WTC11 (cell line): Measurements from ENCODE around the gene PKD2L1. TPM values are rescaled to one million over a fixed set of nuclear protein-coding genes. Genes with fewer than 3 reads are reported as not detected.

Source experiments
- ATAC-seq: fragments of 200-7000 bp; cut with Tn5 transposase; 2 replicates; pipeline ENCODE4 v1.10.0; 2021; ENCODE audit warnings: mild to moderate bottlenecking, moderate library complexity
- CTCF ChIA-PET: fragments of 300-600 bp; sonication (Branson Sonifier 250); formaldehyde crosslinking; loops from one replicate; lab custom pipeline; 2021; ENCODE audit warnings: antibody characterized with exemption; lab: Charles Lee
- POLR2A ChIA-PET: fragments of 350-600 bp; sonication (Branson Sonifier 250); formaldehyde crosslinking; loops from one replicate; lab custom pipeline; 2021; ENCODE audit warnings: antibody characterized with exemption; lab: Charles Lee
- DNase-seq: peaks from one replicate; pipeline ENCODE4 v3.0.0; 2021; ENCODE audit warnings: low spot score
- H3K27ac Mint-ChIP-seq: 2 replicates; pipeline ENCODE4 v1.8.0; 2021; ENCODE audit warnings: mixed read lengths
- H3K27me3 Mint-ChIP-seq: 2 replicates; pipeline ENCODE4 v1.8.0; 2021; ENCODE audit warnings: low read depth, mild to moderate bottlenecking, moderate library complexity, mixed read lengths
- H3K36me3 Mint-ChIP-seq: 2 replicates; pipeline ENCODE4 v1.8.0; 2021; ENCODE audit warnings: mixed read lengths
- H3K4me1 Mint-ChIP-seq: 2 replicates; pipeline ENCODE4 v1.8.0; 2022; ENCODE audit warnings: mixed read lengths
- H3K4me3 Mint-ChIP-seq: 2 replicates; pipeline ENCODE4 v1.8.0; 2021; ENCODE audit warnings: mild to moderate bottlenecking, moderate library complexity, mixed read lengths
- H3K9me3 Mint-ChIP-seq: 2 replicates; pipeline ENCODE4 v1.8.0; 2021; ENCODE audit warnings: mixed read lengths
- ELF4 ChIP-seq: sonication (generic); formaldehyde crosslinking; IDR thresholded peaks from 2 replicates; pipeline ENCODE4 v1.8.1; 2022; ENCODE audit warnings: low read depth, mild to moderate bottlenecking, moderate library complexity, missing genetic modification reagents
- ESRRA ChIP-seq: sonication (generic); formaldehyde crosslinking; IDR thresholded peaks from 2 replicates; pipeline ENCODE4 v1.8.1; 2022; ENCODE audit warnings: mild to moderate bottlenecking, missing genetic modification reagents, borderline replicate concordance
- GABPB1 ChIP-seq: sonication (generic); formaldehyde crosslinking; IDR thresholded peaks from 2 replicates; pipeline ENCODE4 v1.8.1; 2023; ENCODE audit warnings: mild to moderate bottlenecking, missing genetic modification reagents
- GRHL2 ChIP-seq: fragments of 250-450 bp; sonication (Bioruptor Pico); IDR thresholded peaks from 2 replicates; pipeline ENCODE4 v1.8.0; 2022; ENCODE audit warnings: mild to moderate bottlenecking, moderate library complexity; ENCODE audit not compliant: insufficient replicate concordance, severe bottlenecking
- GTF2I ChIP-seq: fragments of 250-450 bp; sonication (Bioruptor Pico); conservative IDR thresholded peaks from 2 replicates; pipeline ENCODE4 v1.4.0; 2021; ENCODE audit warnings: mild to moderate bottlenecking
- PRRX2 ChIP-seq: fragments of 250-450 bp; sonication (Bioruptor Pico); IDR thresholded peaks from 2 replicates; pipeline ENCODE4 v1.8.0; 2021; ENCODE audit warnings: mild to moderate bottlenecking
- TEAD1 ChIP-seq: sonication (generic); formaldehyde crosslinking; IDR thresholded peaks from 2 replicates; pipeline ENCODE4 v1.8.0; 2022; ENCODE audit warnings: mild to moderate bottlenecking, missing genetic modification reagents
- ZNF121 ChIP-seq: sonication (generic); formaldehyde crosslinking; IDR thresholded peaks from 2 replicates; pipeline ENCODE4 v1.8.0; 2023; ENCODE audit warnings: missing genetic modification reagents
- ZNF138 ChIP-seq: sonication (generic); formaldehyde crosslinking; conservative IDR thresholded peaks from 2 replicates; pipeline ENCODE4 v1.8.1; 2022; ENCODE audit warnings: mild to moderate bottlenecking, moderate library complexity, missing genetic modification reagents
- ZNF232 ChIP-seq: sonication (generic); formaldehyde crosslinking; IDR thresholded peaks from 2 replicates; pipeline ENCODE4 v1.8.0; 2022; ENCODE audit warnings: mild to moderate bottlenecking, missing genetic modification reagents
- ZNF671 ChIP-seq: fragments of 250-450 bp; sonication (Bioruptor Pico); IDR thresholded peaks from 2 replicates; pipeline ENCODE4 v1.8.0; 2021; ENCODE audit warnings: mild to moderate bottlenecking
- total RNA-seq: library from RNA; stranded (reverse); gene quantifications from 3 replicates; pipeline ENCODE4 v1.2.3, GENCODE V29; 2021
- TF ChIP-seq, protein P1 (sequence below): sonication (generic); formaldehyde crosslinking; IDR thresholded peaks from 2 replicates; pipeline ENCODE4 v1.8.1; 2023; ENCODE audit warnings: mild to moderate bottlenecking, missing genetic modification reagents
- TF ChIP-seq, protein P2 (sequence below): fragments of 250-450 bp; sonication (Bioruptor Pico); IDR thresholded peaks from 2 replicates; pipeline ENCODE4 v1.8.0; 2021; ENCODE audit warnings: mild to moderate bottlenecking
- TF ChIP-seq, protein P3 (sequence below): fragments of 250-450 bp; sonication (Bioruptor Pico); IDR thresholded peaks from 2 replicates; pipeline ENCODE4 v1.9.0; 2021; ENCODE audit warnings: mild to moderate bottlenecking, borderline replicate concordance
- TF ChIP-seq, protein P4 (sequence below): sonication (generic); formaldehyde crosslinking; conservative IDR thresholded peaks from 2 replicates; pipeline ENCODE4 v1.8.1; 2022; ENCODE audit warnings: mild to moderate bottlenecking, missing genetic modification reagents

Gene PKD2L1
- total RNA-seq, 1 experiment from 2014 or later: not detected

DNA sequence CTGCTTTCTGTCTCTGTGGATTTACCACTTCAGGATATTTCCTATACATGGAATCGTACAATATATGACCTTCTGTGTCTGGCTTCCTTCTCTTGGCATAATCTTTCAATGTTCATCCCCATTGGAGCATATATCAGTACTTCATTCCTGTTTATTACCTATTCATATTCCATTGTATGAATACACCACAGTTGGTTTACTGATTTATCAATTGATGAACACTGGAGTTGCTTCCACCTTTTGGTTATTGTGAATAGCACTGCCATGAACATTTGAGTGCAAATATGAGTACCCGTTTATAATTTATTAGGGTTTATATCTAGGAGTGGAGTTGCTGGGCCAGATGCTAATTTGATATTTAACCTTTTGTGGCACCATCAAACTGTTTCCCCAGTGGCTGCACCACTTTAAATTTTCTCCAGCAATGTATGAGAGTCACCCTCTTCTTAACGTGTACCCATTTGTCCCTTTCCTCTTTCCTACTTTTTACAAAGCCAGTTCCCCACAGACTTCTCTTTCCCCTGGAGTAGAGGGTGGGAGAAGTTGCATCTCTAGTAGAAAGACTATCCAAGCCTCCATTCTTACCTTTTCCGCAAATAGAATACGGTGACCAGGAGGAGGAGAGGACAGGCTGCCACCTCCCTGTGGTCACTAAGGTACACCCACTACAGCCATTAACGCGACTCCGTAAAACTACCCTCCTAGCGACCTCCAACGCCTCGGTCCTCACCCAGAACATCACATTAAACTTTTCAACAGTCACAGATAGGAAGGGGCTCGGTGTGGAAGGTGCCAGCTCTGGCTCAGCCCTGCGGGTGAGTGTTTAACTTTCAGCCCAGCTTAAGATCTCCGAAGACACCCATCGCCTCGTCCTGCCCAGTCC is 42.6 kb upstream of the PKD2L1 start:
- POLR2A ChIA-PET: interaction anchor here (0.5 to 3.0 kb wide), 15 partner anchors 9 to 472 kb away, joined by 3 to 104 read pairs (median 5); partner anchors contain the start of genes BLOC1S2, HIF1AN and SCD
- H3K27me3 Mint-ChIP-seq: no peaks in the 10 kb centered on the region
- no peaks in the 10 kb centered on the region for H3K36me3 Mint-ChIP-seq
- 0 out of 2 replicates have a peak, but pooled peaks have one; percentile 41 for TF ChIP-seq PRRX2 (CRISPR knock-in tag)
- TF ChIP-seq, protein P1, sequence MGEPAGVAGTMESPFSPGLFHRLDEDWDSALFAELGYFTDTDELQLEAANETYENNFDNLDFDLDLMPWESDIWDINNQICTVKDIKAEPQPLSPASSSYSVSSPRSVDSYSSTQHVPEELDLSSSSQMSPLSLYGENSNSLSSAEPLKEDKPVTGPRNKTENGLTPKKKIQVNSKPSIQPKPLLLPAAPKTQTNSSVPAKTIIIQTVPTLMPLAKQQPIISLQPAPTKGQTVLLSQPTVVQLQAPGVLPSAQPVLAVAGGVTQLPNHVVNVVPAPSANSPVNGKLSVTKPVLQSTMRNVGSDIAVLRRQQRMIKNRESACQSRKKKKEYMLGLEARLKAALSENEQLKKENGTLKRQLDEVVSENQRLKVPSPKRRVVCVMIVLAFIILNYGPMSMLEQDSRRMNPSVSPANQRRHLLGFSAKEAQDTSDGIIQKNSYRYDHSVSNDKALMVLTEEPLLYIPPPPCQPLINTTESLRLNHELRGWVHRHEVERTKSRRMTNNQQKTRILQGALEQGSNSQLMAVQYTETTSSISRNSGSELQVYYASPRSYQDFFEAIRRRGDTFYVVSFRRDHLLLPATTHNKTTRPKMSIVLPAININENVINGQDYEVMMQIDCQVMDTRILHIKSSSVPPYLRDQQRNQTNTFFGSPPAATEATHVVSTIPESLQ (CRISPR knock-in tag): no peak
- TF ChIP-seq ZNF671 (CRISPR knock-in tag): no peak
- no peak for TF ChIP-seq ZNF138 (CRISPR knock-in tag)
- TF ChIP-seq, protein P2, sequence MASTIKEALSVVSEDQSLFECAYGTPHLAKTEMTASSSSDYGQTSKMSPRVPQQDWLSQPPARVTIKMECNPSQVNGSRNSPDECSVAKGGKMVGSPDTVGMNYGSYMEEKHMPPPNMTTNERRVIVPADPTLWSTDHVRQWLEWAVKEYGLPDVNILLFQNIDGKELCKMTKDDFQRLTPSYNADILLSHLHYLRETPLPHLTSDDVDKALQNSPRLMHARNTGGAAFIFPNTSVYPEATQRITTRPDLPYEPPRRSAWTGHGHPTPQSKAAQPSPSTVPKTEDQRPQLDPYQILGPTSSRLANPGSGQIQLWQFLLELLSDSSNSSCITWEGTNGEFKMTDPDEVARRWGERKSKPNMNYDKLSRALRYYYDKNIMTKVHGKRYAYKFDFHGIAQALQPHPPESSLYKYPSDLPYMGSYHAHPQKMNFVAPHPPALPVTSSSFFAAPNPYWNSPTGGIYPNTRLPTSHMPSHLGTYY: 0 out of 2 replicates have a peak, but pooled peaks have one; percentile 41
- no peak for TF ChIP-seq GRHL2
- TF ChIP-seq GTF2I (CRISPR knock-in tag): no peak
- no peak for TF ChIP-seq ZNF232
- TF ChIP-seq, protein P3, sequence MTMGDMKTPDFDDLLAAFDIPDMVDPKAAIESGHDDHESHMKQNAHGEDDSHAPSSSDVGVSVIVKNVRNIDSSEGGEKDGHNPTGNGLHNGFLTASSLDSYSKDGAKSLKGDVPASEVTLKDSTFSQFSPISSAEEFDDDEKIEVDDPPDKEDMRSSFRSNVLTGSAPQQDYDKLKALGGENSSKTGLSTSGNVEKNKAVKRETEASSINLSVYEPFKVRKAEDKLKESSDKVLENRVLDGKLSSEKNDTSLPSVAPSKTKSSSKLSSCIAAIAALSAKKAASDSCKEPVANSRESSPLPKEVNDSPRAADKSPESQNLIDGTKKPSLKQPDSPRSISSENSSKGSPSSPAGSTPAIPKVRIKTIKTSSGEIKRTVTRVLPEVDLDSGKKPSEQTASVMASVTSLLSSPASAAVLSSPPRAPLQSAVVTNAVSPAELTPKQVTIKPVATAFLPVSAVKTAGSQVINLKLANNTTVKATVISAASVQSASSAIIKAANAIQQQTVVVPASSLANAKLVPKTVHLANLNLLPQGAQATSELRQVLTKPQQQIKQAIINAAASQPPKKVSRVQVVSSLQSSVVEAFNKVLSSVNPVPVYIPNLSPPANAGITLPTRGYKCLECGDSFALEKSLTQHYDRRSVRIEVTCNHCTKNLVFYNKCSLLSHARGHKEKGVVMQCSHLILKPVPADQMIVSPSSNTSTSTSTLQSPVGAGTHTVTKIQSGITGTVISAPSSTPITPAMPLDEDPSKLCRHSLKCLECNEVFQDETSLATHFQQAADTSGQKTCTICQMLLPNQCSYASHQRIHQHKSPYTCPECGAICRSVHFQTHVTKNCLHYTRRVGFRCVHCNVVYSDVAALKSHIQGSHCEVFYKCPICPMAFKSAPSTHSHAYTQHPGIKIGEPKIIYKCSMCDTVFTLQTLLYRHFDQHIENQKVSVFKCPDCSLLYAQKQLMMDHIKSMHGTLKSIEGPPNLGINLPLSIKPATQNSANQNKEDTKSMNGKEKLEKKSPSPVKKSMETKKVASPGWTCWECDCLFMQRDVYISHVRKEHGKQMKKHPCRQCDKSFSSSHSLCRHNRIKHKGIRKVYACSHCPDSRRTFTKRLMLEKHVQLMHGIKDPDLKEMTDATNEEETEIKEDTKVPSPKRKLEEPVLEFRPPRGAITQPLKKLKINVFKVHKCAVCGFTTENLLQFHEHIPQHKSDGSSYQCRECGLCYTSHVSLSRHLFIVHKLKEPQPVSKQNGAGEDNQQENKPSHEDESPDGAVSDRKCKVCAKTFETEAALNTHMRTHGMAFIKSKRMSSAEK (CRISPR knock-in tag): 0 out of 2 replicates have a peak, but pooled peaks have one; percentile 73
- TF ChIP-seq, protein P4, sequence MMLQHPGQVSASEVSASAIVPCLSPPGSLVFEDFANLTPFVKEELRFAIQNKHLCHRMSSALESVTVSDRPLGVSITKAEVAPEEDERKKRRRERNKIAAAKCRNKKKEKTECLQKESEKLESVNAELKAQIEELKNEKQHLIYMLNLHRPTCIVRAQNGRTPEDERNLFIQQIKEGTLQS (CRISPR knock-in tag): no peak
- no peak for TF ChIP-seq ELF4
- TF ChIP-seq GABPB1 (CRISPR knock-in tag): no peak
- 0 out of 2 replicates have a peak, but pooled peaks have one; percentile 7 for TF ChIP-seq TEAD1 (CRISPR knock-in tag)
- TF ChIP-seq, all 79 proteins: peak for 4
- Mint-ChIP-seq H3K4me1 (peaks cover 21% of the 10 kb centered on the region), H3K4me3 (no peak overlapping the region), H3K9me3 (no peaks in the 10 kb centered on the region), H3K27ac (no peak overlapping the region)
- CTCF ChIA-PET: interaction anchor here (0.5 to 2.0 kb wide), 10 partner anchors 8 to 926 kb away, joined by 3 to 21 read pairs (median 4); partner anchors contain the start of gene SCD
- DNase-seq (no peak), ATAC-seq (peak; percentile 2)

DNA sequence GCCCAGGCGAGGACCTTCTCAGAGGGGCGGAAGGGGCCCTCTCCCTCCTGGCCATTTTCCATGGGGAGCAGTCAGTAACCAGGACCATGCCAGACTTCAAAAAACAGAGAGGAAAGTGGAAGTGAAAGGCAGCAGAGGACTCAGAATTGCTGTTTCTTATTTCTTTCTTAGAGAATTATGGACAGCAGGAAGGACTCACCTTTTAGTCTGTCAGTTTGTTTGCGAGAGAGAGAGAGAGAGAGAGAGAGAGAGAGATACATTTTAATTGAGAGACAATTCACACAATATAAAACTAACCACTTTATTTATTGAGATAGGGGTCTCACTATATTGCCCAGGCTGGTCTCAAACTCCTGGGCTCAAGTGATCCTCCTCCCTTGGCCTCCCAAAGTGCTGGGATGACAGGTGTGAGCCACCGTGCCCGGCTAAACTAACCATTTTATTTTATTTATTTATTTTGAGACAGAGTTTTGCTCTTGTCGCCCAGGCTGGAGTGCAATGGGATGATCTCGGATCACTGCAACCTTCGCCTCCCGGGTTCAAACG is 41.5 kb upstream of the PKD2L1 start:
- ChIA-PET POLR2A (interaction anchor here (0.6 to 1.9 kb wide), 2 partner anchors 25 to 626 kb away, joined by 3 to 17 read pairs; partner anchors contain the start of gene SCD), CTCF (interaction anchor here (0.9 to 1.5 kb wide), 6 partner anchors 25 to 164 kb away, joined by 4 to 10 read pairs (median 4); partner anchors contain the start of genes HIF1AN and SCD)
- Mint-ChIP-seq H3K27ac (peak overlapping the region; percentile 92), H3K27me3 (no peaks in the 10 kb centered on the region), H3K4me3 (peak overlapping the region; percentile 26), H3K9me3 (no peaks in the 10 kb centered on the region), H3K4me1 (peaks cover 17% of the 10 kb centered on the region), H3K36me3 (no peaks in the 10 kb centered on the region)
- no peak for DNase-seq
- ATAC-seq: no peak
- TF ChIP-seq ZNF121 (CRISPR knock-in tag) (peak; percentile 89; the same call in 1 of the 2 replicates), ESRRA (CRISPR knock-in tag) (no peak)
